HG03571 (cell line): Measurements from ENCODE around the gene MADCAM1.

ENCODE experiments used
- ATAC-seq: cut with Tn5 transposase; IDR thresholded peaks from one replicate; pipeline ENCODE4 v1.9.1; 2021; ENCODE audit not compliant: unreplicated experiment

The MADCAM1 gene

DNA sequence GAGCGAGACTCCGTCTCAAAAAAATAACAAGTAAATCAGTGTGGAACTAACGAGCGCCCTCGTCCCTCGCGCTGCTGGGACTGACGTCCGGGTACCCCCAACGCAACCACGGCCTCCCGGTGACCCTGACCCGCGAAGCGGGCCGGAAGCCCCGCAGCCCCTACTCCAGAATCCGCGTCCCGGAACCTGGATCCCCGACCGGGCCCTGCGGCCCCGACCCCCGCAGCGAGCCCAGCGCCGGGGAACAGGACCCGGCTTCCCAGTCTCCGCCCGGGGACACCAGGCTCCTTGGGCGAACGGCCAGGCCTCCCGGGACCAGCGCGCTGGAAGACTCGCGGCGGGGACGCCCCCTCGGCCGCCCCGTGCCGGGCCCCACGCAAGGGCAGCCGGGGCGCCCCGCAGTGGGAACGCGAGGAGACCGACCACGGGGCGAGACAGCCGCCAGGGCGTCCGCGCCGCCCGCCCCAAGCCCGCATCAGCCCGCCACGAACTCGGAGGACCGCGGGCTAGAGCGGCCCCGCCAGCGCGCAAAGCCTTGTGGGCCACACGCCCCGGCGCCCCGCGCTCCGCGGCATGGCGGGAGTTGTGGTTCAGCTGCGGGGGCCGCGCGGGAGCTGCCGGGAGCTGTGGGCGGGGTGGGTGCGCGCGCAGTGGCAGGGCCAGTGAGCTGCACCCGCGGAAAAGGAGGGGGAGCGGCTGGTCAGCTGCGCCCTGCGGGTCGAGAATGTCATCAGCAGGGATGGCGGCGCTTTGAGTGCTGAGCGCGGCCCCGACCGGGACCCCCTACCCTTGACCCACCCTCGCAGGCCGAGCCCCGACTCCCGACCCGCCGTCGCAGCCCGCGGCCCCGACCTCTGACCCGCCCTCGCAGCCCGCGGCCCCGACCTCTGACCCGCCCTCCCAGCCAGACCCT lies 7.5 kb upstream of the MADCAM1 start:
- peak; percentile 68 for ATAC-seq

DNA sequence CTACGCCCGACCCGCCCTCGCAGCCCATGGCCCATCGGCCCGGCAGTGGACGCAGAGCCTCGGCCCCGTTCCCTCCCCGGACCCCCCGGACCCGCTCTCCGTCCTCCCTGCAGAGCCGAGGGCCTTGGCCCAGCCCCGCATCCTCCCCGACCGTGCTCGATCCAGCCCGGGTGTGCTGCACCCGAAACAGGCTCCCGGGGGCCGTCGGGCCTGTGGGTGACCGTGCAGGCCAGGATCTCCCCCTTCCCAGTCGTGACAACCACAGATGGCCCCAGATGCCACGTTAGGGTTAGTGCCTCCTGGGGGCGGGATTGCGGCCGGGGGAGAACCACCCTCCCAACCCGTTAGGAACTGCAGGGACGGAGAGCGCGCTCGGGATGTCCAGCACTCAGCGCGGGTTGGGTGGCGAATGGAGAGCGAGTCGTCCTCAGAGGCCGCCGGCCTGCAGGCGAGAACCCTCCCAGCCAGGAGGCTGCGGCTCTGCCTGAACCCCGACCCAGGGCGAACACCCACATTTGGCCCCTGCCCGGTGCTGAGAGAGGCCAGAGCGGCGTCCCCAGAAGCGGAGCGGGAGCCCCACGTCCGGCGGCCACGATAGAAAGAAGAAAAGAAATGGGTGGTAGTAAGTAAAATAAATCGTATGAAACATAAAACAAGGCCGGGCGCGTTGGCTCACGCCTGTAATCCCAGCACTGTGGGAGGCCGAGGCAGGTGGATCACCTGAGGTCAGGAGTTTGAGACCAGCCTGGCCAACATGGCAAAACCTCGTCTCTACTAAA lies 6.7 kb upstream of the MADCAM1 start:
- ATAC-seq: no peak

DNA sequence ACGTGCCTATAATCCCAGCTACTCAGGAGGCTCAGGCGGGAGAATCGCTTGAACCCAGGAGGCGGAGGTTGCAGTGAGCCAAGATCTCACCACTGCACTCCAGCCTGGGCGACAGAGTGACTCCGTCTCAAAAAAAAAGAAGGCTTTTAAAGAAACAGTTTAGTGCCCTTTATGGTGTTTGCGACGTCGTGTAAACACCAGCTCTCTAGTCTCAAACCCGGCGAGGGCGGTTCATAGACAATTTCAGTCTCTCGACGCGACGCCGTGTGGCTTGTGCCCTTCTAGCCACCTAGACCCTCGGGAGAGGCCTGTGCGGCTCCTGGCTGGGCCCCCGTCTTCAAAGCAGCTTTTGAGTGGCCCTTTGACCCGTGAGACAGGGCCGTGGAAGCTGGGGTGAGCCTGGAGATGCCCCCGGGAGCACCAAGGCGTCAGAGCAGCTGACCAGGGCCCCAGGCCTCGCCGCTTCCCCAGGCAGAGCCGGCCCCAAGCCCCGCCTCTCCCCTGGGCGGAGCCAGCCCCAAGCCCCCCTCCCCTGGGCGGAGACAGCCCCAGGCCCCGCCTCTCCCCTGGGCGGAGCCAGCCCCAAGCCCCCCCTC lies 5.0 kb upstream of the MADCAM1 start:
- no peak for ATAC-seq

DNA sequence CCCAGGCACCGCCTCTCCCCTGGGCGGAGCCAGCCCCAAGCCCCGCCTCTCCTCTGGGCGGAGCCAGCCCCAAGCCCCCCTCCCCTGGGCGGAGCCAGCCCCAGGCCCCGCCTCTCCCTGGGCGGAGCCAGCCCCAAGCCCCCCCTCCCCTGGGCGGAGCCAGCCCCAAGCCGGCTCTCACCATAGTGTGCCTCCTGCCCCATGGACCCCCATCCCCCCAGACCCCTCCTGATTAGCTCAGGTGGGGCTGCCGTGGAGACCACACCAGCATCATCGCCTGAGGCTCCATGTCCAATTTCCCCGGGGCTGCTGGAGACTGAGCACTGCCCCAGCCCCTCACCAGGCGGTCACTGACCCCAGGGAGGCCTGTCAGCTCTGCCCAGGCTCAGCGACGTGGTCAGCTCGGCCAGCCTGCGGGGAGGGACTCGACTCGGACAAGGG lies 4.2 kb upstream of the MADCAM1 start:
- ATAC-seq: no peak

DNA sequence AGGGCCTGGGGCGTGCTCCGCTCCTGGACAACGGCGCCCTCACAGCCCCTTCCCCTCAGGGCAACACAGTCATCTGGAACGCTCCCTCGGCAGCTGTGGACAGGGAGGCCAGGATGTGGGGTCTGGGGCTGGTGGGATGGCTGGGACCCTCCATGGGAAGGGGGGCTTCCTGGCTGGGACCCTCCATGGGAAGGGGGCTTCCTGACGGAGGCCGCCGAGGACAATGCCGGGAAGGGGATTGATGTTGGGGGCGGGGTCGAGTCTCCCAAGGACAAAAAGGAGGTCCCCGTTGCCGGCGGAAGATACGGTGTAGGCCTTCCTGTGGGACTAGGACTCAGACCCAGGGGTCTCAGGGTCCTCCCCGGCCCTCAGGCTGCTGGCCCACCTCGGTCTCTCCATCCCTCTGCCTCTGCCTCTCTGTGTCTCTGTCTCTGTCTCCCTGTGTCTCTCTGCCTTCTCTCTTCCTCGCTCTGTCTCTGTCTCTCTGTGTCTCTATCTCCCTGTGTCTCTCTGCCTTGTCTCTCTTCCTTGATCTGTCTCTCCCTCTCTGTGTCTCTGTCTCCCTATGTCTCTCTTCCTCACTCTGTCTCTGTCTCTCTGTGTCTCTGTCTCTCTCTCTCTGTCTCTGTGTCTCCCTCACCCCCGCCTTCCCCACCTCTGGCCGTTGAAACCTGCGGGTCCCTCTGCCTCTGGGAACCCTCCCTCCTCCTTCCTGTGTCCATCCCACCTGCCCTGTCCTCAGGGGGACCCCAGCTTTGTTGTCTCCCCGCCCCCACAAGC lies 2.7 kb upstream of the MADCAM1 start:
- ATAC-seq: no peak

DNA sequence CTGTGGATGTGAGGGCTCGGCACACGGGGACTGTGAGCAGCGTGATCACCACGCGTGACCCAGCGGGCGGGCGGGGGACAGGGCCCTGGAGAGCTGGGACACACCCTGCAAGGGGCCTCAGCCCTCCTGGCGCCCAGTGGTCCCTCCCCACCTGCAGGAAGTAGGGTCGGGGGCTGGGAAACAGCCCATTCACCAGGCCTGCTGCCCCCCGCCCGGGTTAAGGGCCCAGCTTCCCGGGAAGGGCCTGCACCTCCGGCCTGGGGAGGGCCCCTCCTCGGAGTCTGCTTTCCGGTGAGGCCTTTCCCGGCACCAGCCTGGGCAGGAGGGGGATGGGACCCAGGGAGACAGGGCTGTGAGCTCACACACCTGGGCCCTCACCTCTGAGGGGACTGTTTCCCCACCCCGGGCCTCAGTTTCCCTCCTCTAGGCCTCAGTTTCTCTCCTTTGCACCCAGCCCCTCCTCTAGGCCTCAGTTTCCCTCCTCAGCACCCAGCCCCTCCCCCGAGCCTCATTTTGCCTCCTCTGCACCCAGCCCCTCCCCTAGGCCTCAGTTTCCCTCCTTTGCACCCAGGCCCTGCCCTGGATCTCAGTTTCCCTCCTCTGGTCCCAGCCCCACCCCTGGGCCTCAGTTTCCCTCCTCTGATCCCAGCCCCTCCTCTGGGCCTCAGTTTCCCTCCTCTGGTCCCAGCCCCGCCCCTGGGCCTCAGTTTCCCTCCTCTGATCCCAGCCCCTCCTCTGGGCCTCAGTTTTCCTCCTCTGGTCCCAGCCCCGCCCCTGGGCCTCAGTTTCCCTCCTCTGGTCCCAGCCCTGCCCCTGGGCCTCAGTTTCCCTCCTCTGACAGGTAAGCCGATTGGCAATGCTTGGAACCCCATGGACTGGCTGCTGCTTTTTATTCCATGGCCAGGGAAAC lies 1.9 kb upstream of the MADCAM1 start:
- no peak for ATAC-seq

DNA sequence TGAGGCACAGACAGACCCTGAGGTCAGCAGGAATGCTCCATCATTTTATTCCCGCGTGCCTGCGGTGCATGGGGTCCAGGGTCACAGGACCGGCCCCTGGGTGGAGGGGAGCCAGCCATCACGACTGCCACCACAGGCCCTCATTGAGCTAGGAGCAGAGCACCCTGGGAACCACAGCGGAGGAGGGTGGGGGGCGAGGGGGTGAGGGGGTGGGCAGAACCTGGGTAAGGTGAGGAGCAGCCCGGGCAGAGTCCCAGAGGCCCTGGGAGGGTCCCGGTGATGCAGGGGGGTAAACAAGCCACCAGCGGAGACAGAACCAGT lies 1.2 kb upstream of the MADCAM1 start:
- ATAC-seq: no peak

DNA sequence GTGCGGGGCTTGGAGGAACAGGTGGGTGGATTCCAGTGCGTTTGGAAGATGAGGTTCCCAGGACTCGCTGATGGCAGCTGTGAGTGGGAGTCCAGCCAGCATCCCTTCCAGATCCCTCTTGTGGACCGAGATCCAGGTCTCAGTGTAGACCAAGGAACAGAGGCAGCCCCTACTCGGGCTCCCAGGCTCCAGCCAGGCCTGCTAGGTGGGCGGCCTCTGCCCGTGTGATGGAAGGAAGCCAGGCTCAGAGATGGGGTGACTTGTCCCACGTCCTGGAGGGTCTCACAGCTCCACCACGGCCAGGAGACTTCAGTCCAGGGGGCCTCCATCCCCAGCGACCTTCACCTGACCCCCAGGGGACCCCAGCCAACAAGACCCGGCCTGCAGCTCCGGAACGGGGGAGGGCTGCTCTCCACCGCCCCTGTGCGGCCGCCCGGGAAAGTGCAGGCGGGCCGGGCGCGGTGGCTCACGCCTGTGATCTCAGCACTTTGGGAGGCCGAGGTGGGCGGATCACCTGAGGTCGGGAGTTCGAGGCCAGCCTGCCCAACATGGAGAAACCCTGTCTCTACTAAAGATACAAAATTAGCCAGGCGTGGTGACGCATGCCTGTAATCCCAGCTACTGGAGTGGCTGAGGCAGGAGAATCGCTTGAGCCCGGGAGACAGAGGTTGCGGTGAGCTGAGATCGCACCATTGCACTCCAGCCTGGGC lies 729 bp upstream of the MADCAM1 start:
- no peak for ATAC-seq

DNA sequence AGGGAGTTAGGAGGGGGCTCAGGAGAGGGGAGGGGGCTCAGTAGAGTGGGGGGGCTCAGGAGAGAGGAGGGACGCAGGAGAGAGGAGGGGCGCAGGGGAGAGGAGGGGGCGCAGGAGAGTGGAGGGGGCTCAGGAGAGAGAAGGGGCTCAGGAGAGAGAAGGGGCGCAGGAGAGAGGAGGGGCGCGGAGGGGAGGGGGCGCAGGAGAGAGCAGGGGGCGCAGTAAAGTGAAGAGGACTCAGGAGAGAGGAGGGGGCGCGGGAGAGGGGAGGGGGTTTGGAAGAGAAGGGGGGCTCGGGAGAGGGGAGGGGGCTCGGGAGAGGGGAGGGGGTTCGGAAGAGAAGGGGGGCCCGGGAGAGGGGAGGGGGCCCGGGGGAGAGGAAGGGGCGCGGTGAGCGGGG lies 700 bp downstream of the MADCAM1 start:
- ATAC-seq: no peak

DNA sequence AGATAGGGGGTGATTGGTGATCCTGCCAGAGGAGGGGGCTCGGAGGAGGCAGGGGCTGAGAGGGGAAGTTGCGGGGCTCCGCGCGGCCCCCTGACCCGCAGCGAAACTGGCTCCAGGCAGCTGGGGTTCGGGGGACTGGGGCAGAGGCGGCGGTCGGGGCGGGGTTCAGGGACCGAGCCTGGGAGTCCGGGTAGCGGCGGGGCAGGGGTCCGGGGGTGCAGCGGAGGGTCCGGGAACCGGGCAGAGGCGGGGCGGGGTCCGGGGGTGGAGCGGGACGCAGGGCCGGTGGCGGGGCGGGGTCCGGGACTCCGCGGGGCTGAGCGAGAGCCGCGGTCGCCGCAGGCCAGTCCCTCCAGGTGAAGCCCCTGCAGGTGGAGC lies 1.2 kb downstream of the MADCAM1 start:
- no peak for ATAC-seq

DNA sequence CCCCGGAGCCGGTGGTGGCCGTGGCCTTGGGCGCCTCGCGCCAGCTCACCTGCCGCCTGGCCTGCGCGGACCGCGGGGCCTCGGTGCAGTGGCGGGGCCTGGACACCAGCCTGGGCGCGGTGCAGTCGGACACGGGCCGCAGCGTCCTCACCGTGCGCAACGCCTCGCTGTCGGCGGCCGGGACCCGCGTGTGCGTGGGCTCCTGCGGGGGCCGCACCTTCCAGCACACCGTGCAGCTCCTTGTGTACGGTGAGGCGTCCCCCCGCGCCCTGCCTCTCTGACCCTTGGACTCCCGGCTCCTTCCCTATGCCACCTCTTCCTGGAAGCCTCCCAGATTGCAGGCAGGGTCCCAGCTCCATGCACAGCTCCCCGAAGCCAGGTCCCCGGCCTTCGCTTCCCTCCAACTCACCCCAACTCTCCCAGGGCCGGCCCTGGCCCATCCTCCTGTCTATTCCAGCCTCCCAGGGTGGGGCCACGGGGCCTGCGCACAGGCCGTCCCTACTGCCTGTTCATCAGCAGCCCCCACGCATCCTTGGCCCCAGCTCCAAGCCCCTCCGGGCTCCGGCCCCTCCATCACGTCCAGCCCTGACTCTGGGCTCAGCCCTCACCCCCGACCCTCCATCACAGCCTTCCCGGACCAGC lies 1.7 kb downstream of the MADCAM1 start:
- no peak for ATAC-seq

DNA sequence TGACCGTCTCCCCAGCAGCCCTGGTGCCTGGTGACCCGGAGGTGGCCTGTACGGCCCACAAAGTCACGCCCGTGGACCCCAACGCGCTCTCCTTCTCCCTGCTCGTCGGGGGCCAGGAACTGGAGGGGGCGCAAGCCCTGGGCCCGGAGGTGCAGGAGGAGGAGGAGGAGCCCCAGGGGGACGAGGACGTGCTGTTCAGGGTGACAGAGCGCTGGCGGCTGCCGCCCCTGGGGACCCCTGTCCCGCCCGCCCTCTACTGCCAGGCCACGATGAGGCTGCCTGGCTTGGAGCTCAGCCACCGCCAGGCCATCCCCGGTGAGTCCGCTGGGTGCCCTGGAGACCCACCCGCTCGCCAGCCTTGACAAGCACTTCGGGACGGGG lies 2.2 kb downstream of the MADCAM1 start:
- ATAC-seq: no peak

DNA sequence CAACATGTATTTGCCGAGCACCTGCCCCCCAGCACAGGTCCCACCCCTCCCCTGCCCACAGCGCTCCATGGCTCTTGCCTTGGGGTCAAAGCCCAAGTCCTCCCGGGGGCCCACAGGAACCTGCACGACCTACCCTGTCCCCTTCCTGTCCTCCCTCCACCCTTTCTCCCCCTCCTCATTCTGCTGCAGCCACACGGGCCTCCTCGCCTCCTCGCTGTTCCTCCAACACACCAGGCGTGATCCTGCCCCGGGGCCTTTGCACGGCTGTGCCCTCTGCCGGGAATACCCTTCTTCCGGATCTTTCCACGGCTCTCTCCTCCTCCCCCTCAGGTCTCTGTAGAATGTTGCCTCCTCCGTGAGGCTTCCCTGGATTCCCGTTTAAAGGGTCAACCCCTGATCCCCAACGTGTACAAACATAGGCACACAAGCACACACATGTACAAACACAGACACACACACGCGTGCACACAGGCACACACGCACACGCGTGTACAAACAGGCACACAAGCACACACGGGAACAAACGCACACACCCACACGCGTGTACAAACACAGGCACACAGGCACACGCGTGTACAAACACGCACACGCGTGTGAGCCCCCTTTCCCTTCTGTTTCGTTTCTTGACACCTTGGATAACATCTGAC lies 2.8 kb downstream of the MADCAM1 start:
- no peak for ATAC-seq

DNA sequence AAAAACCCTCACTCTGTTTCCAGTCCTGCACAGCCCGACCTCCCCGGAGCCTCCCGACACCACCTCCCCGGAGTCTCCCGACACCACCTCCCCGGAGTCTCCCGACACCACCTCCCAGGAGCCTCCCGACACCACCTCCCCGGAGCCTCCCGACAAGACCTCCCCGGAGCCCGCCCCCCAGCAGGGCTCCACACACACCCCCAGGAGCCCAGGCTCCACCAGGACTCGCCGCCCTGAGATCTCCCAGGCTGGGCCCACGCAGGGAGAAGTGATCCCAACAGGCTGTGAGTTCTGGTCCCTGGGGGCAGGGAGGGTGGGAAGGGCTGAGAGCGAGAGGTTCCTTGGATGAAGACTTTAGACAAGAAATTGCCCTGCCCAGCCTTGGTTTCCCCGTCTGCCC lies 5.4 kb downstream of the MADCAM1 start:
- ATAC-seq: no peak

DNA sequence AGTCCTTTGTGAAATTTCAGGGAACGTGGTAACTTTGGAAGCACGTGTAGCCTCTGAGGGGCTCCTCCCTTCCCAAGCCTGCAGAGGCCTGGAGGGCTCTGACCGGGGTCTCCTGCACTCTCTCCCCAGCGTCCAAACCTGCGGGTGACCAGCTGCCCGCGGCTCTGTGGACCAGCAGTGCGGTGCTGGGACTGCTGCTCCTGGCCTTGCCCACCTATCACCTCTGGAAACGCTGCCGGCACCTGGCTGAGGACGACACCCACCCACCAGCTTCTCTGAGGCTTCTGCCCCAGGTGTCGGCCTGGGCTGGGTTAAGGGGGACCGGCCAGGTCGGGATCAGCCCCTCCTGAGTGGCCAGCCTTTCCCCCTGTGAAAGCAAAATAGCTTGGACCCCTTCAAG lies 8.3 kb downstream of the MADCAM1 start:
- no peak for ATAC-seq

DNA sequence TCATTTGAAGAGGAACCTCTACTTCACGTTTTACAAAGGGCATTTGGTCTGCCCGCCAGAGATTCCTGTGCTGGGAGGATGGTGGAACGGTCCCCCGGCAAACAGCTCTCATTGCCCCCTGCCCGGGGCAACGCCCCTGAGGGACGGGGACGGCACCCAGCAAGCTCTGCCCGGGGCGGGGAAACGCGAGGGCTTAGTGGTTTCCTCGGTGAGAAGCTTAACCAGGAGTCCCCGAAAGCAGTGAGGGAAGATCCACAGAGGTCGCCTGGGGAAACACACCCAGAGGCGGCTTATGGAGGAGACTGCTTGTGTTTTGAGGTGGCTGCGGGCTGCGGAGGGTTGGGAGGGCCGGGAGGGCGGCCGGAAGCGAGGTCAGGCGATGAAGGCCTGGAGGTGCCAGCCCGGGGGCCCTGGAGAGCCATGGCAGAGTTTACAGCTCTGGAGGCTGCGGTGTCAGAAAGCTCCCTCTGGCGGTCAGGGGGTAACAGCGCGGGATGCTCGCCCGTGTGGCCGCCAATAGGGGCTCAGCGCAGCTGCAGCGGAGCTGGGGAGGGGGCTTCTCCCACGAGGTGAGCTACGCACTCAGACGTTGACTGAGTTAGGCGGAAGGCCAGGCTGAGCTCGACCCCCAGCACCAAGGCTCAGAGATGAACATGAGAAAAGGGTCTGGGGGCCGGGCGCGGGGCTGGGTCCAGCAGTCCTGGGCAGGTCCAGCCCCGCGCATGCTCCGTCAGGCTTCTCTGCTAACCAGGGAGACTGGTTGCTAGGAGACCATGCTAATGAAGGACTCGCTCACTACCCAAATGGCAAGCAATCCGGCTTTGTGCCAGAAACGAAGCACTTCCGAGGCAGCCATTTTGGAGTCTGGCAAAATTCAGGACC lies 10.4 kb downstream of the MADCAM1 start:
- ATAC-seq: peak; percentile 53
